K562 (cell line): ENCODE measurements around the gene GPC3. TPM values are rescaled to one million over a fixed set of nuclear protein-coding genes. Genes with fewer than 3 reads are reported as not detected.

ENCODE experiments used
- ATAC-seq: fragments of 200-7000 bp; cut with Tn5 transposase; 3 replicates; pipeline ENCODE4 v1.9.1; 2020; ENCODE audit warnings: moderate library complexity
- BruUV-seq: library from RNA; stranded (reverse); fragments of 400-500 nt; replicated peaks from 2 replicates; lab custom pipeline; 2021; lab: Mats Ljungman, UMichigan
- CTCF ChIA-PET: fragments of 300-600 bp; formaldehyde crosslinking; extraction: SDS; loops from one replicate; lab custom pipeline; 2021; ENCODE audit warnings: low intra/inter-chr PET ratio; lab: Yijun Ruan, JAX
- POLR2A ChIA-PET: fragments of 300-600, 350-650 bp; sonication (Branson Sonifier 250); formaldehyde crosslinking; extraction: SDS; loops from one replicate; lab custom pipeline; 2021; ENCODE audit warnings: antibody characterized with exemption, inconsistent platforms; lab: Yijun Ruan, JAX
- DNase-seq, 4 experiments: peaks; one replicate each; pipeline versions ENCODE4 v3.0.0 to v3.0.0-alpha.2; 2011 to 2018; ENCODE audit warnings: low spot score in 3 of 4, mixed read lengths in 3 of 4; ENCODE audit errors: extremely low read depth in 1 of 4
- FAIRE-seq: peaks from 2 replicates; lab custom pipeline; 2011; peaks lifted over from hg19 to GRCh38; lab: Jason Lieb, UNC
- H2AFZ ChIP-seq: 2 replicates; pipeline ENCODE4 v1.6.0; 2011; ENCODE audit warnings: low read depth, low read length, control low read depth, inconsistent platforms
- H3K27ac ChIP-seq: fragments of 200-600 bp; 3 replicates; pipeline ENCODE4 v1.8.0; 2011; ENCODE audit warnings: low read depth, mild to moderate bottlenecking, control low read depth, inconsistent platforms, low read length, moderate library complexity, mixed read lengths; ENCODE audit errors: extremely low read depth
- H3K27me3 ChIP-seq, 2 experiments: fragments of 300-600 bp in 1 of 2; 2 replicates in 1 of 2; 3 replicates in 1 of 2; pipeline versions ENCODE4 v1.6.0 to v1.8.0; 2011; ENCODE audit warnings: inconsistent platforms in 2 of 2, low read length in 2 of 2, mild to moderate bottlenecking in 1 of 2, mixed read lengths in 1 of 2, moderate library complexity in 1 of 2; ENCODE audit not compliant: control insufficient read depth in 2 of 2, insufficient read depth in 2 of 2
- H3K36me3 ChIP-seq: fragments of 300-600 bp; 3 replicates; pipeline ENCODE4 v1.8.0; 2011; ENCODE audit warnings: mild to moderate bottlenecking, low read length, inconsistent platforms; ENCODE audit not compliant: control insufficient read depth, insufficient read depth
- H3K4me1 ChIP-seq, 2 experiments: fragments of 200-600 bp in 1 of 2; replicated peaks in 1 of 2; 2 replicates in 1 of 2; 3 replicates in 1 of 2; pipeline versions ENCODE4 v1.5.1 to v1.8.0; 2011; ENCODE audit warnings: inconsistent platforms in 2 of 2, low read length in 2 of 2, mild to moderate bottlenecking in 1 of 2, mixed read lengths in 1 of 2, moderate library complexity in 1 of 2; ENCODE audit not compliant: control insufficient read depth in 2 of 2, insufficient read depth in 2 of 2
- H3K4me2 ChIP-seq: 2 replicates; pipeline ENCODE4 v1.6.1; 2011; ENCODE audit warnings: low read length, control low read depth, inconsistent platforms, mixed read lengths; ENCODE audit not compliant: insufficient read depth
- H3K4me3 ChIP-seq: fragments of 200-600 bp; sonication (generic), shearing (Covaris generic); 2 replicates; pipeline ENCODE4 v1.5.1; 2016; ENCODE audit warnings: control low read depth, inconsistent platforms
- H3K79me2 ChIP-seq: fragments of 200-600 bp; 3 replicates; pipeline ENCODE4 v1.8.0; 2011; ENCODE audit warnings: low read length, inconsistent platforms; ENCODE audit not compliant: control insufficient read depth, insufficient read depth
- H3K9ac ChIP-seq, 2 experiments: 2 replicates each; pipeline versions ENCODE4 v1.6.0 to v1.6.1; 2011; ENCODE audit warnings: low read depth in 2 of 2, low read length in 2 of 2, control low read depth in 1 of 2, inconsistent platforms in 1 of 2, mild to moderate bottlenecking in 1 of 2, mixed read lengths in 1 of 2; ENCODE audit not compliant: insufficient read depth in 1 of 2
- H3K9me1 ChIP-seq: one replicate; pipeline ENCODE4 v1.6.0; 2011; ENCODE audit warnings: inconsistent platforms, mild to moderate bottlenecking, low read length, moderate library complexity; ENCODE audit not compliant: control insufficient read depth, insufficient read depth
- H3K9me3 ChIP-seq: replicated peaks from 2 replicates; pipeline ENCODE4 v1.5.1; 2011; ENCODE audit warnings: low read depth, low read length, inconsistent platforms; ENCODE audit not compliant: control insufficient read depth, insufficient read depth
- H4K20me1 ChIP-seq: replicated peaks from 2 replicates; pipeline ENCODE4 v1.6.1; 2011; ENCODE audit warnings: low read length, inconsistent platforms, mixed read lengths; ENCODE audit not compliant: control insufficient read depth, insufficient read depth
- CEBPG ChIP-seq, 3 experiments: fragments of 200-800 bp in 1 of 3; sonication (Bioruptor generic) in 1 of 3; sonication (generic) in 1 of 3; formaldehyde crosslinking in 1 of 3; IDR thresholded peaks in 2 of 3; conservative IDR thresholded peaks in 1 of 3; 2 replicates each; pipeline versions ENCODE4 v1.6.1 to v1.8.0; 2016 to 2022; ENCODE audit warnings: missing compliant biosample characterization in 2 of 3, missing genetic modification characterization in 2 of 3, mild to moderate bottlenecking in 1 of 3, missing genetic modification reagents in 1 of 3
- WGBS: fragments of 100-300 bp; shearing (Covaris generic); methylation state at CpG from one replicate; pipeline ENCODE4 v1.1.6; 2016; ENCODE audit warnings: low coverage, mixed read lengths; ENCODE audit not compliant: insufficient coverage; ENCODE audit errors: missing lambda C conversion rate; 5-methylcytosine and 5-hydroxymethylcytosine counted together
- in situ Hi-C: fragments of 300-500 bp; cut with MboI; formaldehyde crosslinking; loops from 4 replicates; pipeline ENCODE4 v1.15.0; 2018; ENCODE audit warnings: inconsistent platforms, mixed read lengths
- intact Hi-C: fragments of 100-400 bp; cut with micrococcal nuclease; formaldehyde crosslinking; loops from 2 replicates; pipeline ENCODE4 v1.14.2; 2022
- polyA plus RNA-seq, 8 experiments: library from polyadenylated mRNA; depleted of rRNA in 4 of 8; stranded (reverse) in 5 of 8; unstranded in 3 of 8; fragments of >200 nt; fragmentation: Nextera tagmentation in 2 of 8; fragmentation: Illumina TruSeq in 1 of 8; extraction: Ambion mirVana in 2 of 8; extraction: Trizol in 1 of 8; gene quantifications; 2 replicates each; pipeline versions ENCODE4 v1.2.1 to v1.2.3, GENCODE V29; 2011 to 2014; ENCODE audit warnings: inconsistent platforms in 1 of 8, missing spikeins in 1 of 8
- total RNA-seq, 7 experiments: library from RNA; depleted of rRNA in 6 of 7; stranded (reverse); fragments of >200 nt in 6 of 7; fragmentation: Illumina TruSeq in 2 of 7; extraction: Trizol in 2 of 7; gene quantifications; 2 replicates each; pipeline versions ENCODE4 v1.2.1 to v1.2.3, GENCODE V29; 2011 to 2021; ENCODE audit warnings: low replicate concordance in 1 of 7
- TF ChIP-seq, protein P1 (sequence below), 3 experiments: fragments of 200-800 bp in 1 of 3; fragments of 250-450 bp in 1 of 3; fragments of 450-650 bp in 1 of 3; sonication (Bioruptor Pico) in 1 of 3; sonication (Bioruptor generic) in 1 of 3; formaldehyde crosslinking in 1 of 3; IDR thresholded peaks; 2 replicates each; pipeline versions ENCODE4 v1.6.1 to v1.8.0; 2016 to 2022; ENCODE audit warnings: mild to moderate bottlenecking in 2 of 3, missing genetic modification characterization in 2 of 3, missing compliant biosample characterization in 1 of 3, moderate library complexity in 1 of 3

GPC3 gene
- total and polyA plus RNA-seq, 9 of the 15 experiments (the other 6 are each of a cell fraction or from before 2014, with no cell fraction given): 0.42 TPM; not detected in 8

DNA sequence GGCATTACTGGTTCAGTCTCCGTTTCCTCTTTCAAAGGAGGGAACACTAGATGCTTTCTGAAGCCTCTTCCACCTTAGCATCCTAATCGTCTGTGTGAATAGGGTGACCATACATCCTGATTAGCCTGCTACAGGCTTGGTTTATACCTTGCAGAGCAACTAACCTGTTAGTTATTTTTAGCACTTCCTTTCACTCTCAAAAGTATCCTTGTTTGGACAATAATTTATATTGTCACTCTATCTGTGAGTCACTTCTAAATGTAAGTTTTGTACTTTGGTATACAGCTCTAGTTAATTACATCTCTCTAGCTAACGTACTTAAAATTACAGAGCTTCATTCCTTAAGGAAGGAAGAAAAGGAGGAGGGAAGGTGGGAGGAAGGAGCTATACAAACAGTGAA lies 174.5 kb downstream of the GPC3 start:
- BruUV-seq: no TSS peak
- H3K36me3 ChIP-seq: no peaks in the 10 kb centered on the region
- H3K9me3 ChIP-seq: no peaks in the 10 kb centered on the region
- no peak overlapping the region for H2AFZ ChIP-seq
- intact Hi-C loops: no loop called here
- WGBS: 0% methylated on average over 3 of the region's 3 CpGs
- no peak overlapping the region for H3K4me2 ChIP-seq
- ChIA-PET CTCF (no interaction called here), POLR2A (no interaction called here)
- no peaks in the 10 kb centered on the region for H3K79me2 ChIP-seq
- H3K4me3 ChIP-seq: no peak overlapping the region
- H3K27me3 ChIP-seq: no peaks in the 10 kb centered on the region
- H3K9me1 ChIP-seq: no peaks in the 10 kb centered on the region
- no peak overlapping the region for H3K9ac ChIP-seq
- TF ChIP-seq, protein P1, sequence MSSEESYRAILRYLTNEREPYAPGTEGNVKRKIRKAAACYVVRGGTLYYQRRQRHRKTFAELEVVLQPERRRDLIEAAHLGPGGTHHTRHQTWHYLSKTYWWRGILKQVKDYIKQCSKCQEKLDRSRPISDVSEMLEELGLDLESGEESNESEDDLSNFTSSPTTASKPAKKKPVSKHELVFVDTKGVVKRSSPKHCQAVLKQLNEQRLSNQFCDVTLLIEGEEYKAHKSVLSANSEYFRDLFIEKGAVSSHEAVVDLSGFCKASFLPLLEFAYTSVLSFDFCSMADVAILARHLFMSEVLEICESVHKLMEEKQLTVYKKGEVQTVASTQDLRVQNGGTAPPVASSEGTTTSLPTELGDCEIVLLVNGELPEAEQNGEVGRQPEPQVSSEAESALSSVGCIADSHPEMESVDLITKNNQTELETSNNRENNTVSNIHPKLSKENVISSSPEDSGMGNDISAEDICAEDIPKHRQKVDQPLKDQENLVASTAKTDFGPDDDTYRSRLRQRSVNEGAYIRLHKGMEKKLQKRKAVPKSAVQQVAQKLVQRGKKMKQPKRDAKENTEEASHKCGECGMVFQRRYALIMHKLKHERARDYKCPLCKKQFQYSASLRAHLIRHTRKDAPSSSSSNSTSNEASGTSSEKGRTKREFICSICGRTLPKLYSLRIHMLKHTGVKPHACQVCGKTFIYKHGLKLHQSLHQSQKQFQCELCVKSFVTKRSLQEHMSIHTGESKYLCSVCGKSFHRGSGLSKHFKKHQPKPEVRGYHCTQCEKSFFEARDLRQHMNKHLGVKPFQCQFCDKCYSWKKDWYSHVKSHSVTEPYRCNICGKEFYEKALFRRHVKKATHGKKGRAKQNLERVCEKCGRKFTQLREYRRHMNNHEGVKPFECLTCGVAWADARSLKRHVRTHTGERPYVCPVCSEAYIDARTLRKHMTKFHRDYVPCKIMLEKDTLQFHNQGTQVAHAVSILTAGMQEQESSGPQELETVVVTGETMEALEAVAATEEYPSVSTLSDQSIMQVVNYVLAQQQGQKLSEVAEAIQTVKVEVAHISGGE (CRISPR knock-in tag; IDR thresholded peaks at IDR 0.05): no peak
- no peak for TF ChIP-seq CEBPG (CRISPR knock-in tag; IDR thresholded peaks at IDR 0.05)
- no peak for TF ChIP-seq CEBPG (tag; conservative IDR thresholded peaks at IDR 0.05 in 1 of 2, IDR thresholded peaks at IDR 0.05 in 1 of 2)
- H3K27ac ChIP-seq: no peak overlapping the region
- FAIRE-seq (no peak), ATAC-seq (no peak), DNase-seq (no peak)
- no peaks in the 10 kb centered on the region for H3K4me1 ChIP-seq
- in situ Hi-C loops: no loop called here
- H4K20me1 ChIP-seq: no peaks in the 10 kb centered on the region
